Measurements from ENCODE around the gene JAK2.

- TF ChIP-seq CTCF (conservative IDR thresholded peaks at IDR 0.05; ENCODE audit: low read length): no peak
- no peak for TF ChIP-seq EZH2phosphoT487 (IDR thresholded peaks at IDR 0.05; ENCODE audit: borderline replicate concordance)
Observed at GRCh38 chr9:4939118-4939561, 45.9 kb upstream of the JAK2 start.

All from Loucy (cell line).